ENCODE results near the gene STARD4.

The STARD4 gene

DNA sequence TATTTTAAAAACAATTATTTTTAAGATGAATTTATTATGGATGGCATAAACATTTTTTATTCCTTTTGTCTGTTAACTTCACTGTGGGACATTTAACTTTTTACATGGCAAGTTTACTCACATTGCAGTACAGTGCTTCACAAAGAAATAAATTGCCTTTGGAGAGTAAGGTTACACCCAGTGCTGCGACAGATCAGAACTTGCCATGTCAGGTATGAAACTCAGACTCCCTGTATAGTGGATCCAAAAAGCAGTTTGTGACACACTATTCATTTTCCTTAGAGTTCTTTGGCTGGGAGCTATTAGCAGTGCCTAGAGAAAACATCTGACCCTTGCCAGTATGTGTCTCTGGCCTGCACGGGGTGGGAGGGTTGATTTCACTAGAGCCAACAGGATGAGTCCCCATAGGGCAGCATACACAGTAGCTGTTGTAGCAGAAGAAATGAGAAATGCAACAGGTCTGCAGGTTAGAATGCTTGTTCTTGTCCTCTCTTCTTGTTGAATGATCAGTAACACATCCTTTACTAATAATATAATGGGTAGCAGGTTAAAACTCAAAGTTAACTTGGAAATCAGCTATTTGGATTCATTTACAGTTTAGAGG is 42.9 kb downstream of the STARD4 start:
- Histone ChIP-seq H3K27ac (no peak overlapping the region), H3K27me3 (replicated peaks) (no peaks in the 10 kb centered on the region), H3K36me3 (replicated peaks) (no peaks in the 10 kb centered on the region), H3K4me3 (ENCODE audit: low read depth, low read length) (no peak overlapping the region)
- no peak for DNase-seq
- TF ChIP-seq, protein P1, sequence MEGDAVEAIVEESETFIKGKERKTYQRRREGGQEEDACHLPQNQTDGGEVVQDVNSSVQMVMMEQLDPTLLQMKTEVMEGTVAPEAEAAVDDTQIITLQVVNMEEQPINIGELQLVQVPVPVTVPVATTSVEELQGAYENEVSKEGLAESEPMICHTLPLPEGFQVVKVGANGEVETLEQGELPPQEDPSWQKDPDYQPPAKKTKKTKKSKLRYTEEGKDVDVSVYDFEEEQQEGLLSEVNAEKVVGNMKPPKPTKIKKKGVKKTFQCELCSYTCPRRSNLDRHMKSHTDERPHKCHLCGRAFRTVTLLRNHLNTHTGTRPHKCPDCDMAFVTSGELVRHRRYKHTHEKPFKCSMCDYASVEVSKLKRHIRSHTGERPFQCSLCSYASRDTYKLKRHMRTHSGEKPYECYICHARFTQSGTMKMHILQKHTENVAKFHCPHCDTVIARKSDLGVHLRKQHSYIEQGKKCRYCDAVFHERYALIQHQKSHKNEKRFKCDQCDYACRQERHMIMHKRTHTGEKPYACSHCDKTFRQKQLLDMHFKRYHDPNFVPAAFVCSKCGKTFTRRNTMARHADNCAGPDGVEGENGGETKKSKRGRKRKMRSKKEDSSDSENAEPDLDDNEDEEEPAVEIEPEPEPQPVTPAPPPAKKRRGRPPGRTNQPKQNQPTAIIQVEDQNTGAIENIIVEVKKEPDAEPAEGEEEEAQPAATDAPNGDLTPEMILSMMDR (IDR thresholded peaks at IDR 0.05; ENCODE audit: low read depth, low read length, missing control alignments), result no peak
- in situ Hi-C loops (cut with HindIII; ENCODE audit: low pct_ligation_motif_present, low sequenced_read_pairs), result no loop called here

DNA sequence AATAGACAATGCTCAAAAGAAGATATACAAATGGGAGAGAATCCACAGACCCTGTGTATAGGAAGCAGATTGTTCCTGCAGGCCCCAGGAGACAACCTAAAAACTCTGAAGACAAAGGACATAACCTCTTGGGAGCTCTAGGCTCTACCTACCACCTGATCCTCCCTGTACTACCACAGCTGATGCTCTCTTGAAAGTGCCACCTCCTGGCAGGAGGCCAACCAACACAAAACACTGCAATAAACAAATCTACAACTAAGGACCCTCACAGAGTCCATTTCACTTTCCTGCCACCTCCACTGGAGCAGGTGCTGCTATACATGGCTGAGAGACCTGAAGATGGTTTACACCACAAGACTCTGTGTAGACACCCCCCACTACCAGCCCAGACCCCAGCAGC is 49.0 kb downstream of the STARD4 start:
- Histone ChIP-seq H3K4me3 (ENCODE audit: low read depth, low read length) (no peak overlapping the region), H3K27me3 (replicated peaks) (no peaks in the 10 kb centered on the region), H3K36me3 (replicated peaks) (no peaks in the 10 kb centered on the region), H3K27ac (no peak overlapping the region)
- DNase-seq, result no peak
- TF ChIP-seq, protein P1 (IDR thresholded peaks at IDR 0.05; ENCODE audit: low read depth, low read length, missing control alignments), result no peak
- in situ Hi-C loops (cut with HindIII; ENCODE audit: low pct_ligation_motif_present, low sequenced_read_pairs), result no loop called here

DNA sequence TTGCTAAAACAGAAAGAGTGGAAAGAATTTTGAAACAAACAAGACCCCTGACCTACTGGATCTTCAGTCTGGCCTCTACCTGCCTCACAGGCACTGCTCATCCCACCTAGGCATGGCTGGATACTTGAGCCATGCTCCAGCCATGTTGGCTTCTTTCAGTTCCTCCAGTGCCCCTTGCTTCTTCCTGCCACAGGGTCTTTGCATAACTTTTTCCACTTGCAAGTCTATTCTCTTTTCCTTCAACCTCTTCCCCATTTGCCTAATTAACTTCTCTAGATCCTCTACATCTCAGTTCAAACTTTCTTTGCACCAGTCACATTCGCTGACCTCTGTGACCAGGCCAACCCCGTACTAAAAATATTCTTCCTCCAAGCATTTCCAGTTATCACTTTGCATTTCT is 50.4 kb downstream of the STARD4 start:
- Histone ChIP-seq H3K4me3 (ENCODE audit: low read depth, low read length) (no peak overlapping the region), H3K27me3 (replicated peaks) (no peaks in the 10 kb centered on the region), H3K27ac (no peak overlapping the region), H3K36me3 (replicated peaks) (no peaks in the 10 kb centered on the region)
- in situ Hi-C loops (cut with HindIII; ENCODE audit: low pct_ligation_motif_present, low sequenced_read_pairs), result no loop called here
- TF ChIP-seq, protein P1 (IDR thresholded peaks at IDR 0.05; ENCODE audit: low read depth, low read length, missing control alignments), result no peak
- no peak for DNase-seq

DNA sequence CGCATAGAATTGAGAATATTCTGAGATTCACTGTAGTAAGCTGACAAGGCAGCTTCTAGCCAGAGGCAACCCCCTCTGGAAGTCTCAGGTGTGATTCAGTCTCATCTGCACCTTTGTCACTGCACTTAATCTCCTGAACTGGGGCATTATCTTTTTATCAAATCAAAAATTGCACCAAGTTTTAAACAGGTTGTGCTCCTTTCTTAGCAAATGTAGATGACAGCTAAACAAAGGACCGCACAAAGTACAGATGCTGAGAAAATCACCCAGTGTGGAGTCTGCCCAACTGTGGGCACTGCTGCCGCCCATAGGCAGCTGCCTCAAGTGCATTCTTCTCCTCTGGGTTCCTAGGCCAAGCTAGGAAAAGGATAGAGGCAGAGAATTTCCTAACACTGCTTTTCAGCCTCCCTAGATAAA is 51.1 kb downstream of the STARD4 start:
- H3K36me3 ChIP-seq (replicated peaks), result no peaks in the 10 kb centered on the region
- in situ Hi-C loops (cut with HindIII; ENCODE audit: low pct_ligation_motif_present, low sequenced_read_pairs), result no loop called here
- TF ChIP-seq, protein P1 (IDR thresholded peaks at IDR 0.05; ENCODE audit: low read depth, low read length, missing control alignments), result peak; percentile 61
- H3K27me3 ChIP-seq (replicated peaks), result no peaks in the 10 kb centered on the region
- DNase-seq, result peak; percentile 32
- H3K27ac ChIP-seq, result no peak overlapping the region
- no peak overlapping the region for H3K4me3 ChIP-seq (ENCODE audit: low read depth, low read length)

DNA sequence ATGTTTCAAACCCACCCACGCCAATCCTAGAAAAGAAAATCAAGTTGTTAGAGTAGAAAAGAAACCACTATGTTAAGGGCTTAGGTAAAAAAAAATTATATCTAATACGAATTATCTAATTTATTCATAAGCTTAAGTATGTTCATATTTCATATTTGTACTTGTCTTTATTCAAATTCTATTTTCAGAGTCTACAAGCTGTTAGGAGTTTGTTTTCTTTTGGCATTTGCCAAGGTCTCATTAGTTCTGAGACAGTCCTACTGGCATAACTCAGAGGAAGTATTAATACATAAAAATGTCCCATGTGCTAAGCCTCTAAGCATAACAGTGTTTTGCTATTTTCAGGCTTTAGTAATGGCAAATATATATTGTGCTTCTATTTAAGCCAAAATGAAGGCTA is 57.6 kb downstream of the STARD4 start:
- Histone ChIP-seq H3K27ac (no peak overlapping the region), H3K36me3 (replicated peaks) (no peaks in the 10 kb centered on the region), H3K4me3 (ENCODE audit: low read depth, low read length) (no peak overlapping the region), H3K27me3 (replicated peaks) (no peaks in the 10 kb centered on the region)
- in situ Hi-C loops (cut with HindIII; ENCODE audit: low pct_ligation_motif_present, low sequenced_read_pairs), result no loop called here
- DNase-seq, result no peak
- TF ChIP-seq, protein P1 (IDR thresholded peaks at IDR 0.05; ENCODE audit: low read depth, low read length, missing control alignments), result no peak

DNA sequence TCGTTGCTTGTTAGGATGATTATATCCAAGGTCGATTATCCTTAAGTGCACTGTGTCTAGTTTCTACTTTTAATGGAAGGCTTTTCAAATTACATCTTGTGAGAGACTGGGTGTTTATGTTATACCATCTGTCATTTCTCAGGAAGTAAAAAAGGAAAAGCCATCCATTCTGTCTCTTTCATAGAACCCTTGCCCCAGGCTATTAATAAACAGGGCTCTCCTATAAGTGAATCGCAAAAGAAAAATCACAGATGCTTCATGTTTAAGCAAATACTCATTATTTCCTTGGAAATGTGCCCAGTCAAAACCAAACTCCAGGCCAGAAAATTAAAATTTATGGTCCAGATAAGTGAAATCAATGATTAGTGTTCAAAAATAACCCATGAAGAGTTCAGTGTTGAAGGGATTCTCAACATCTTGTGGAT is 58.1 kb downstream of the STARD4 start:
- Histone ChIP-seq H3K4me3 (ENCODE audit: low read depth, low read length) (no peak overlapping the region), H3K27me3 (replicated peaks) (no peaks in the 10 kb centered on the region), H3K27ac (peak overlapping the region; percentile 96), H3K36me3 (replicated peaks) (no peaks in the 10 kb centered on the region)
- TF ChIP-seq, protein P1 (IDR thresholded peaks at IDR 0.05; ENCODE audit: low read depth, low read length, missing control alignments), result no peak
- in situ Hi-C loops (cut with HindIII; ENCODE audit: low pct_ligation_motif_present, low sequenced_read_pairs), result no loop called here
- no peak for DNase-seq
